Measurements from ENCODE around the gene KCNQ5. TPM values are rescaled to one million over a fixed set of nuclear protein-coding genes. Genes with fewer than 3 reads are reported as not detected.

The KCNQ5 gene
- polyA plus RNA-seq, 3 donors = 0.20 to 0.37 (median 0.28) TPM

- no peak for DNase-seq (ENCODE audit: low read depth in 3 of 3, low spot score in 2 of 3)
Measured at GRCh38 chr6:72828904-72829303, 207.0 kb downstream of the KCNQ5 start.

- DNase-seq (ENCODE audit: low read depth in 3 of 3, low spot score in 2 of 3) = no peak
Measured at GRCh38 chr6:72832271-72832670, 210.4 kb downstream of the KCNQ5 start.

- DNase-seq (ENCODE audit: low read depth in 3 of 3, low spot score in 2 of 3) = no peak
Measured at GRCh38 chr6:72835749-72836148, 213.9 kb downstream of the KCNQ5 start.

- DNase-seq (ENCODE audit: low read depth in 3 of 3, low spot score in 2 of 3) = no peak
Measured at GRCh38 chr6:72836971-72837370, 215.1 kb downstream of the KCNQ5 start.

- DNase-seq (ENCODE audit: low read depth in 3 of 3, low spot score in 2 of 3) = no peak
Measured at GRCh38 chr6:72841195-72841594, 219.3 kb downstream of the KCNQ5 start.

GRCh38 chr6:72842140-72842539 is 220.3 kb downstream of the KCNQ5 start:
- no peak for DNase-seq (ENCODE audit: low read depth in 3 of 3, low spot score in 2 of 3)

GRCh38 chr6:72844614-72845013 is 222.8 kb downstream of the KCNQ5 start:
- no peak for DNase-seq (ENCODE audit: low read depth in 3 of 3, low spot score in 2 of 3)

GRCh38 chr6:72849346-72849745 is 227.5 kb downstream of the KCNQ5 start:
- no peak for DNase-seq (ENCODE audit: low read depth in 3 of 3, low spot score in 2 of 3)

GRCh38 chr6:72850040-72850439 is 228.2 kb downstream of the KCNQ5 start:
- DNase-seq (ENCODE audit: low read depth in 3 of 3, low spot score in 2 of 3) = no peak

- no peak for DNase-seq (ENCODE audit: low read depth in 3 of 3, low spot score in 2 of 3)
Measured at GRCh38 chr6:72850469-72850868, 228.6 kb downstream of the KCNQ5 start.

- no peak for DNase-seq (ENCODE audit: low read depth in 3 of 3, low spot score in 2 of 3)
Measured at GRCh38 chr6:72855471-72855870, 233.6 kb downstream of the KCNQ5 start.

GRCh38 chr6:72856801-72857200 is 234.9 kb downstream of the KCNQ5 start:
- DNase-seq (ENCODE audit: low read depth in 3 of 3, low spot score in 2 of 3) = no peak

- DNase-seq (ENCODE audit: low read depth in 3 of 3, low spot score in 2 of 3) = no peak
Measured at GRCh38 chr6:72857791-72858585, 236.1 kb downstream of the KCNQ5 start.

- DNase-seq (ENCODE audit: low read depth in 3 of 3, low spot score in 2 of 3) = no peak
Measured at GRCh38 chr6:72861059-72861458, 239.2 kb downstream of the KCNQ5 start.

GRCh38 chr6:72861935-72862432 is 240.1 kb downstream of the KCNQ5 start:
- no peak for DNase-seq (ENCODE audit: low read depth in 3 of 3, low spot score in 2 of 3)

GRCh38 chr6:72863131-72863530 is 241.3 kb downstream of the KCNQ5 start:
- DNase-seq (ENCODE audit: low read depth in 3 of 3, low spot score in 2 of 3) = no peak

GRCh38 chr6:72864236-72864635 is 242.4 kb downstream of the KCNQ5 start:
- DNase-seq (ENCODE audit: low read depth in 3 of 3, low spot score in 2 of 3) = no peak

GRCh38 chr6:72864799-72865198 is 242.9 kb downstream of the KCNQ5 start:
- DNase-seq (ENCODE audit: low read depth in 3 of 3, low spot score in 2 of 3) = no peak

- no peak for DNase-seq (ENCODE audit: low read depth in 3 of 3, low spot score in 2 of 3)
Measured at GRCh38 chr6:72865467-72865866, 243.6 kb downstream of the KCNQ5 start.

- DNase-seq (ENCODE audit: low read depth in 3 of 3, low spot score in 2 of 3) = no peak
Measured at GRCh38 chr6:72869621-72870020, 247.8 kb downstream of the KCNQ5 start.

GRCh38 chr6:72873433-72873832 is 251.6 kb downstream of the KCNQ5 start:
- DNase-seq (ENCODE audit: low read depth in 3 of 3, low spot score in 2 of 3) = no peak

- no peak for DNase-seq (ENCODE audit: low read depth in 3 of 3, low spot score in 2 of 3)
Measured at GRCh38 chr6:72876256-72876655, 254.4 kb downstream of the KCNQ5 start.

- no peak for DNase-seq (ENCODE audit: low read depth in 3 of 3, low spot score in 2 of 3)
Measured at GRCh38 chr6:72886170-72886569, 264.3 kb downstream of the KCNQ5 start.
